ENCODE results near the gene FADS3.

FADS3 gene

DNA sequence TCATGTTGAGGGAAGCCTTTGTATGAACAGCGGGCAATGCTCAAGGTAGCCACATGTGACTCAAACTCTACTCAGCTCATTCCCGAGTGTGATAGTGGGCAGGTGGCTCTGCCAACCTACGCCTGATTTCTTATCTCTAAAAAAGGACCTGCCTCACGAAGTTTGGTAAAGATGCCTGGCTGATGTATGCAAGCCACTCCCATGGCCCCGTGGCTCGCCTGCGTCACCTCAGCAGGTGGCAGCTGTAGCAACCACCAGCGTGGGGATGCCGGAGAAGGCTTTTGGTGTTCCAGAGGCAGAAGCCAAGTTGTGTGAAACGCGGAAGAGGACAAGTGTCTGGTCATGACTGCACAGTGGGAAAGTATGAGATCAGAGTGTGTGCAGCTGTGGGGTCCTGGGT lies 57.9 kb downstream of the FADS3 start:
- DNase-seq: no peak

DNA sequence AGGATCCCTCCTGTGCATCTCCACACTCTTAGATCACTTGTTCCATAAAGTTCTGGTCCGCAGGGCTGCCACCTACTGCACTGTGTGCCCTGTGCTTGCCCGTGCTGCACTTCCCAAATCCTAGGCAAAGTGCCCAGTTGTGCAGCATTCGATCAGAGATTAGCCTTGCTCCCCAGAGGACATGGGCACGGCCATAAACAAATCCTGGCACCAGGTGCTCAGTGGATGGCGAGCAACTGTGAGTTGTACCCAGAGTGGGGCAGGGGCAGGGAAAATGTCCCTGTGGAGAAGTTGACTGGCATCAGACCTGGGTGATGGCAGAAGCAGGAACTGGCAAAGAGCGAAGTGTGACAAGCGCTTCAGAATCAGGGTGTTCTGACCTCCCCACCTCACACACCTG lies 58.6 kb downstream of the FADS3 start:
- DNase-seq: no peak

DNA sequence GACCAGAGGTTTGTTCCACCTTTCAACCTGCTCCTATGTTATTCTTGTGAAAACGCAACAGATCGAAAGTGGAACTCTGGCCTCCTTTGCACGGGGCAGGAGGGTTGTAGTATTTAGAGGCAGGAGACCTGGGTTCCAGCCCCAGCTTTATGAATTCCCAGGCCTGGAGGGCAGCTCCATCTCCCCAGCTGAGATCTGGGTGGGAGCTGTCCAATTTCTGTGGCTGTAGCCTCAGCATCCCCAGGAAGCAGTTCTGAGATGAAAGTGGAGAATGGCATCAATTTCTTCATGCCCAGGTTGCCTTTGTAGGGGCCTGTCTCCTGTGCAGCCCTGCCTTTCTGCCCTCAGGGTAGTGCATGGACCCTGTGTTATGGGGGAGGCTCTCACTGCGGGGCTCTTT lies 59.1 kb downstream of the FADS3 start:
- DNase-seq: no peak

DNA sequence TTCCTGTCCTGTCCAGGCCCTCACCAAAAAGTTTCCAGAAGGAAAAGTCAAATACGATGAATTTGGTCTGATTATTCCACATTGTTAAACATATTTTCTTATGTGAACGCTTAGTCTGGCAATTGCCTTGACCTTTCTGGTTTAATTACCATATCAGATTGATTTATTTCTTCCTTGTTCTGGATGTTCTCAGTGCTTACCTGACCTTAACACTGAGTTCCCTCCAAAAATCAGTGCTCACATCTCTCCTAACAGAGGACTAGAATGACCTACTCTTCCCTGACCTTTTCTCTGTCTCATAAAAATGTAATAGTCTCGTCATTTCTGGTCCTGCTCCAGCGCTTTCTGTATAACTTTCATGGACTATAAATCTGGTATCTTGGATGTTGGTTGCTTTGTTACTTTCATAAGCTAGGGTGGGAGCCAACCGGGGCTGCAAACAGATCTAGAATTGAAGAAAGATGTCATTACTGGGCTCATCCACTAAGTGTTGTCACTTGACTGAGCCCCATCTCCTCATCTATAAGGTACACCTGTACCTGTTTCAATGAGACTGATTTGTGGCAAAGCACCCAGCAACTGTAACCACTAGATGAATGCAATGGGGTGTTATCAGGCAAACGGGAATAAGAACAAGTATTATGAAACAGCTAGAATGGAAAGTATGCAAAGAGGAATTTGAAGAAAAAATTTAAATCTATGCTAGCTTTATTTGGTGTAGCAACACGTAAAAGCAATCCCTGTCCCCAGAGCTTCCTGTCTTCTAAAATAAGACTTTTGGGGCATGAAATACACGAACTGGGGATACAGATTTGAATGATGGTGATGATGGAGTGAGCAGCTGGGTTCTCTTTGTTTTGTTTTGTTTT lies 60.9 kb downstream of the FADS3 start:
- no peak for DNase-seq

DNA sequence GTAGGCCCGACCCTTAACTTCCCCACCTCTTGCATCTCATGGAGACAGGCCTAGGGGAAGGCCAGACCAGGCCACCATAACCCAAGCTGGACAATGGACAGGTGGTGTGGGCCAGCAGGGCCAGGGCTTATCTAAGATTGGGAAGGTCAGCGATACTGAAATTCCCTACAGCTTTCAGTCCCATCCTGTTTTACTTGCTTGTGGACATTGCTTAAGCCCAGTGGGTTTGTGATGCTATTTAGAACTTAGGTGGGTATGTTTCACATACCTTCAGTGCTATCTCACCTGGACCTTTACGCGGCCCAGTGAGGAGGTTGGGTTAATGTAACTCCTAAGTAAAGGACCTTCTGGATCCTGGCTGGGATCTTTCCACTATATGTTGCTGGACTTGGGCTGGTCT lies 61.5 kb downstream of the FADS3 start:
- no peak for DNase-seq

DNA sequence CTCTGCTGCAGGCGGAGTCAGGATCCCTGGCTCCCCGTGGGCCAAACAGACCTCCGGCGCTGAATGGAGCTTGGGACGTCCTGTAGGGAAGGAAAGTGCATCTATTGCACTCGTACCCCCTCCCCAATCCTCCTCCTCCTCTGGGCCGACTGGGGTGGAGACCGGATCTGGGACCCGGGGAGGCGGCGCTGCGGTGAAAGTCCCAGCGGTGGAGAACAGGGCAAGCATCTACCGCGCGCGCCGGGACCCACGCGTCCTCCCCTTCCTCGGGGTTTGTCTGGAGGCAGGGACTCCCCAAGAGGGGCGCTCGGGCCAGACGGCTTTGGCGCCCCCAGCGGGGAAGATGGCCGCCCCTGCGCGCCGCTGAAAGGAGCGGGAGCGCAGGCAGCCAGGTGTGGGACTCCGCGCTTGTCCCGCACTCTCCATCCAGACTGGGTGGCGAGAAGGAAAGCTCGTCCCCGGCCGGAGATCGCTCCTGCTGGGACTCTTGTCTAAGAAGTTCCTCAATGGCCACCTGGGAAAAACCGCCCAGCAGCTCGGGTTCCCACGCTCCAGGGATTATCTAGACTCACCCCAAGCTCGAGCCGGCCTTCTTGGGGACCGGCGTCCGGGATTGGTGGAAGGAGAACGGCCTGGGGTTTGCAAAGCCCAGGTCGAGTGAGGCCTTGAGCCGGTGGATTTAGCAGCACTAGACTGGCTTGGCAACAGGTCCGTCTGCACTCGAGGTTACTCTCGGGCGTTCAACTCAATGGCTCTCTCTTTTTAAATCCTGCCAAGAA lies 62.5 kb downstream of the FADS3 start:
- peak; percentile 33 to 67 for DNase-seq

DNA sequence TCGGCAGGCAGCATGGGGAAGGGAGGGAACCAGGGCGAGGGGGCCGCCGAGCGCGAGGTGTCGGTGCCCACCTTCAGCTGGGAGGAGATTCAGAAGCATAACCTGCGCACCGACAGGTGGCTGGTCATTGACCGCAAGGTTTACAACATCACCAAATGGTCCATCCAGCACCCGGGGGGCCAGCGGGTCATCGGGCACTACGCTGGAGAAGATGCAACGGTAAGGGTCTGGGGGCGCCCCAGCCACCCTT lies 63.0 kb downstream of the FADS3 start:
- no peak for DNase-seq

DNA sequence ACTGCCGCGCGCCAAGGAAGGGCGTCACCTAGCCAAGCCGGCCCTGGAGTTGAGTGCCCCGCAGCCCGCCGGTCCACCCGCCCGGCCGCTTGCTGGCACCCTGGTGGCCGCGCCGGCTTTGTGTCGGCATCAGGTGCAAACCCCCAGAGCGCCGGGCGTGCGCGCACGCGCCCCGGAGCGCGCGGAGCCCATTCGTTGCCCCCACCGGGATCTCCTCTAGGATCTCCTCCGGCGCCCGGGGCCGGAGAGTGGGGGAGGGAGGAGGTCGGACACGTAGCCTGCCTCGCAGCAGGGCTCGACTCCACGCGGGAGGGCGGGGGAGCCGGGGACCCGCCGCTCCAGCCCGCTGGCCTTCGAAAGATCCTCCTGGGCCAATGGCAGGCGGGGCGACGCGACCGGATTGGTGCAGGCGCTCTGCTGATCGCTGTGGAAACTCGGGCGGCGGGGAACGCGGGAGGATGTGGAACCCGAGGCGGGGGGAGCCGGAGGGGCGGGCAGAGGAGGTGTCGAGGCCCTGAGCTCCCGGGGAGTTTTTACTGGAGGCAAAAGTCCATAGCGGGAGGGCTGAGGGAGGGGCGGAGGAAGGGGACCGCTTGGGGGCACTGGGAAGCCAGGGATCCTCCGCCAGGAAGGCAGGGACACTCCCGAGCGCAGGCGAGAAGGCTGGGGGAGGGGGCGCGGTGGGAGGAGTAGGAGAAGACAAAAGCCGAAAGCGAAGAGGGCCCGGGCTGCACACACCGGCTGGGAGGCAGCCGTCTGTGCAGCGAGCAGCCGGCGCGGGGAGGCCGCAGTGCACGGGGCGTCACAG lies 63.6 kb downstream of the FADS3 start, which contains the start of gene FADS2:
TSS of gene FADS2 (plus strand) at position 730 of the 808 bp plus-strand sequence. CDS start 91 bp downstream, outside the sequence.
- DNase-seq: peak; percentile 83 to 87

DNA sequence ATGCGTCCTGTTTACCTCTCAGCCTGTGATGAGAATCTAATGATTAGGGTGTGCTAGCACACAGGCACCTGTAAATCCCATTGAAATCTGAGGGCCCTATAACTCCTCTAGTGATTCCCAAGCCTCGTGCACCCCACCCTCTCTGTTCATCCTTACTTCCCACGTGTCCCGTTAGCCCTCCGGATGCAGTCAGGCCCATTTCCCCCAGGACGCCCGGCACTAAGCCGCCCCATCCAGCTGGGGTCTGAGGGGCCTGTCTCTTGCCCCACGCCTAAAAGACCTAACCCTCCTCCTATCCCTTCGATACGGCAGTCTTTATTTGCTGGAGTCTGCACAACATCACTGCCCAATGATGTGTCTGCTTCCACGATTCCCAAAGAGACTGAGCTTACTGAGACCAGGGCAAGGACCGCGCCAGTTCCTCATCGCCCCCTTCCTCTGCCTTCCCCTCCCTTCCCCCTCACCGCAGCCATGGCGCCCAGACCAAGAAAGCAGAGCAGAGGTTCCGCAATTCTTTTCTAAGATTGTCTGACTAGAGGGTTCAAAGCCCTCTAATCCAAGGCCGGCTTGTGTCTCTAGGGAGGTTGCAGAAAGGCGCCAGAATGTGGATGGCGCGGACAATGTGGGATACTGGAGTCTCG lies 64.3 kb downstream of the FADS3 start:
- DNase-seq: no peak
